IMR-90 (cell line): ENCODE results near the gene SLC38A11. TPM values are rescaled to one million over a fixed set of nuclear protein-coding genes. Genes with fewer than 3 reads are reported as not detected.

Source experiments
- ATAC-seq: fragments of 200-7000 bp; cut with Tn5 transposase; 2 replicates; pipeline ENCODE4 v1.9.1; 2020; ENCODE audit warnings: low read depth, mild to moderate bottlenecking, moderate library complexity
- BruUV-seq: library from RNA; stranded (reverse); fragments of 400-500 nt; replicated peaks from 2 replicates; lab custom pipeline; 2021; lab: Mats Ljungman, UMichigan
- CTCF ChIA-PET: fragments of 300-600 bp; formaldehyde crosslinking; extraction: SDS; loops from one replicate; lab custom pipeline; 2021; ENCODE audit warnings: antibody characterized with exemption; lab: Yijun Ruan, JAX
- POLR2A ChIA-PET: fragments of 300-600 bp; sonication (Branson Sonifier 250); formaldehyde crosslinking; loops from one replicate; lab custom pipeline; 2022; ENCODE audit warnings: antibody characterized with exemption; ENCODE audit not compliant: unreplicated experiment; lab: Charles Lee
- DNase-seq: peaks from one replicate; pipeline ENCODE4 v3.0.0; 2013
- H2AFZ ChIP-seq: replicated peaks from 2 replicates; pipeline ENCODE3; 2013; ENCODE audit warnings: low read length, mild to moderate bottlenecking; ENCODE audit not compliant: poor library complexity
- H2AK5ac ChIP-seq: 2 replicates; pipeline ENCODE4 v1.6.1; 2013; ENCODE audit warnings: low read depth, low read length, inconsistent platforms
- H2AK9ac ChIP-seq: replicated peaks from 2 replicates; pipeline ENCODE3; 2013; ENCODE audit warnings: mild to moderate bottlenecking, low read depth, low read length, moderate library complexity; ENCODE audit not compliant: poor library complexity
- H2BK120ac ChIP-seq: 2 replicates; pipeline ENCODE4 v1.6.1; 2013; ENCODE audit warnings: low read depth, low read length, inconsistent platforms
- H2BK15ac ChIP-seq: 3 replicates; pipeline ENCODE4 v1.6.1; 2013; ENCODE audit warnings: low read depth, low read length, inconsistent platforms
- H2BK20ac ChIP-seq: 2 replicates; pipeline ENCODE4 v1.6.1; 2013; ENCODE audit warnings: low read depth, mild to moderate bottlenecking, inconsistent platforms, low read length, moderate library complexity
- H2BK5ac ChIP-seq: 2 replicates; pipeline ENCODE4 v1.6.1; 2013; ENCODE audit warnings: mild to moderate bottlenecking, low read depth, low read length, inconsistent platforms; ENCODE audit not compliant: poor library complexity, severe bottlenecking
- H3K14ac ChIP-seq: replicated peaks from 2 replicates; pipeline ENCODE4 v1.6.1; 2013; ENCODE audit warnings: low read depth, low read length, inconsistent platforms
- H3K18ac ChIP-seq: 2 replicates; pipeline ENCODE4 v1.6.1; 2013; ENCODE audit warnings: low read depth, low read length, control low read depth
- H3K23ac ChIP-seq: 2 replicates; pipeline ENCODE4 v1.6.1; 2013; ENCODE audit warnings: low read depth, low read length, inconsistent platforms
- H3K27ac ChIP-seq: 2 replicates; pipeline ENCODE4 v1.5.1; 2013; ENCODE audit warnings: mild to moderate bottlenecking, control low read depth, low read length; ENCODE audit not compliant: insufficient read depth
- H3K27me3 ChIP-seq: 2 replicates; pipeline ENCODE4 v1.6.1; 2013; ENCODE audit warnings: low read length; ENCODE audit not compliant: control insufficient read depth, insufficient read depth
- H3K36me3 ChIP-seq: 2 replicates; pipeline ENCODE4 v1.6.1; 2013; ENCODE audit warnings: low read length, mixed read lengths; ENCODE audit not compliant: control insufficient read depth, insufficient read depth
- H3K4ac ChIP-seq: 2 replicates; pipeline ENCODE4 v1.6.1; 2013; ENCODE audit warnings: low read depth, low read length, inconsistent platforms
- H3K4me1 ChIP-seq: 2 replicates; pipeline ENCODE4 v1.6.1; 2013; ENCODE audit warnings: low read length, mixed read lengths; ENCODE audit not compliant: control insufficient read depth, insufficient read depth
- H3K4me2 ChIP-seq: 2 replicates; pipeline ENCODE4 v1.6.1; 2013; ENCODE audit warnings: low read depth, mild to moderate bottlenecking, control low read depth, low read length, moderate library complexity
- H3K4me3 ChIP-seq: 2 replicates; pipeline ENCODE4 v1.5.1; 2013; ENCODE audit warnings: low read depth, mild to moderate bottlenecking, control low read depth, low read length, moderate library complexity; ENCODE audit not compliant: insufficient read depth
- H3K56ac ChIP-seq: 2 replicates; pipeline ENCODE4 v1.6.1; 2013; ENCODE audit warnings: low read length, inconsistent platforms; ENCODE audit not compliant: insufficient read depth; ENCODE audit errors: extremely low read depth
- H3K79me1 ChIP-seq, 2 experiments: 2 replicates each; pipeline ENCODE4 v1.6.1; 2013; ENCODE audit warnings: low read length in 2 of 2, inconsistent platforms in 1 of 2, low read depth in 1 of 2
- H3K9ac ChIP-seq: 2 replicates; pipeline ENCODE4 v1.6.1; 2013; ENCODE audit warnings: low read depth, low read length, control low read depth
- H3K9me1 ChIP-seq: 2 replicates; pipeline ENCODE4 v1.6.1; 2013; ENCODE audit warnings: low read length, inconsistent platforms; ENCODE audit not compliant: insufficient read depth
- H3K9me3 ChIP-seq: 2 replicates; pipeline ENCODE4 v1.6.1; 2013; ENCODE audit warnings: low read length; ENCODE audit not compliant: control insufficient read depth, insufficient read depth
- H4K20me1 ChIP-seq: 2 replicates; pipeline ENCODE4 v1.6.1; 2013; ENCODE audit warnings: low read length, inconsistent platforms; ENCODE audit not compliant: insufficient read depth
- H4K5ac ChIP-seq: 2 replicates; pipeline ENCODE4 v1.6.1; 2013; ENCODE audit warnings: mild to moderate bottlenecking, low read depth, low read length, control low read depth
- H4K8ac ChIP-seq, 2 experiments: 2 replicates each; pipeline ENCODE4 v1.6.1; 2013; ENCODE audit warnings: low read depth in 2 of 2, low read length in 2 of 2, control low read depth in 1 of 2, inconsistent platforms in 1 of 2
- H4K91ac ChIP-seq: 2 replicates; pipeline ENCODE4 v1.6.1; 2013; ENCODE audit warnings: low read depth, low read length, inconsistent platforms; ENCODE audit not compliant: insufficient read depth
- CEBPB ChIP-seq: IDR thresholded peaks from 2 replicates; pipeline ENCODE4 v1.6.1; 2012; ENCODE audit warnings: low read depth, low read length, improper control_type of control experiment
- CHD1 ChIP-seq: IDR thresholded peaks from 2 replicates; pipeline ENCODE4 v1.6.1; 2012; ENCODE audit warnings: low read depth, low read length, improper control_type of control experiment
- FOS ChIP-seq: fragments of 150-350 bp; IDR thresholded peaks from 2 replicates; pipeline ENCODE4 v1.6.1; 2016; ENCODE audit warnings: low read depth, low read length
- MAFK ChIP-seq: IDR thresholded peaks from 2 replicates; pipeline ENCODE4 v1.6.1; 2012; ENCODE audit warnings: low read depth, low read length, improper control_type of control experiment
- MAZ ChIP-seq: IDR thresholded peaks from 2 replicates; pipeline ENCODE4 v1.6.1; 2012; ENCODE audit warnings: low read depth, mild to moderate bottlenecking, low read length, improper control_type of control experiment, moderate library complexity, borderline replicate concordance
- NFE2L2 ChIP-seq: fragments of 150-350 bp; IDR thresholded peaks from 2 replicates; pipeline ENCODE4 v1.6.1; 2016; ENCODE audit warnings: low read depth, mild to moderate bottlenecking, low read length
- POLR2A ChIP-seq: IDR thresholded peaks from 2 replicates; pipeline ENCODE4 v1.6.1; 2012; ENCODE audit warnings: mild to moderate bottlenecking, low read depth, low read length
- RAD21 ChIP-seq: IDR thresholded peaks from 2 replicates; pipeline ENCODE4 v1.6.1; 2012; ENCODE audit warnings: low read length, improper control_type of control experiment
- RFX5 ChIP-seq: IDR thresholded peaks from 2 replicates; pipeline ENCODE4 v1.8.0; 2012; ENCODE audit warnings: low read depth, mild to moderate bottlenecking, low read length, moderate library complexity
- WGBS, 2 experiments: methylation state at CpG; one replicate each; pipeline versions ENCODE4 v1.1.5 to v1.1.7; 2013; ENCODE audit warnings: missing lambda C conversion rate in 2 of 2; ENCODE audit not compliant: insufficient read length in 1 of 2; ENCODE audit errors: extremely low coverage in 2 of 2; 5-methylcytosine and 5-hydroxymethylcytosine counted together
- dilution Hi-C: fragments of 300-500 bp; cut with HindIII; formaldehyde crosslinking; loops from one replicate; pipeline ENCODE4 v1.14.3; 2018; ENCODE audit warnings: low sequenced_read_pairs; ENCODE audit not compliant: unreplicated experiment
- in situ Hi-C: fragments of 300-500 bp; cut with MboI; formaldehyde crosslinking; loops from 3 replicates; pipeline ENCODE4 v1.14.3; 2019; ENCODE audit warnings: low sequenced_read_pairs, inconsistent platforms, mixed read lengths
- intact Hi-C: fragments of 100-400 bp; cut with micrococcal nuclease; formaldehyde crosslinking; loops from 2 replicates; pipeline ENCODE4 v1.10.0; 2022
- polyA plus RNA-seq, 3 experiments: library from polyadenylated mRNA; depleted of rRNA; stranded (reverse); fragments of >200 nt; gene quantifications; 2 replicates each; pipeline ENCODE4 v1.2.3, GENCODE V29; 2012; ENCODE audit warnings: low replicate concordance in 1 of 3
- total RNA-seq: library from RNA; depleted of rRNA; stranded (reverse); fragments of >200 nt; gene quantifications from 2 replicates; pipeline ENCODE4 v1.2.3, GENCODE V29; 2012
- TF ChIP-seq, protein P1 (sequence below): conservative IDR thresholded peaks from 2 replicates; pipeline ENCODE4 v1.5.1; 2012; ENCODE audit warnings: mild to moderate bottlenecking, low read depth, low read length, improper control_type of control experiment
- TF ChIP-seq, protein P2 (sequence below): fragments of 150-350 bp; IDR thresholded peaks from 2 replicates; pipeline ENCODE4 v1.6.1; 2016; ENCODE audit warnings: low read depth, mild to moderate bottlenecking, low read length, moderate library complexity, borderline replicate concordance

Gene SLC38A11
- total and polyA plus RNA-seq, 2 of the 4 experiments (the other 2 are of a cell fraction): 0.18 to 0.21 TPM

- Histone ChIP-seq H3K9me1 (no peaks in the 10 kb centered on the region), H3K14ac (no peak overlapping the region), H3K9ac (no peak overlapping the region), H3K4me2 (no peak overlapping the region), H3K23ac (no peak overlapping the region), H4K91ac (no peak overlapping the region), H3K56ac (no peak overlapping the region), H2AFZ (no peak overlapping the region), H2AK9ac (no peak overlapping the region), H2BK5ac (no peak overlapping the region), H3K36me3 (no peaks in the 10 kb centered on the region), H2AK5ac (no peak overlapping the region), H3K27me3 (peaks cover 3% of the 10 kb centered on the region; the same call in 1 of the 2 replicates), H4K8ac (no peak overlapping the region), H3K4ac (no peak overlapping the region), H3K9me3 (no peaks in the 10 kb centered on the region), H3K4me3 (no peak overlapping the region), H4K20me1 (no peaks in the 10 kb centered on the region), H3K27ac (no peak overlapping the region), H4K5ac (no peak overlapping the region), H3K79me1 (no peaks in the 10 kb centered on the region), H2BK120ac (no peak overlapping the region), H2BK20ac (no peak overlapping the region), H3K18ac (no peak overlapping the region), H2BK15ac (no peak overlapping the region), H3K4me1 (no peaks in the 10 kb centered on the region)
- ATAC-seq (no peak), DNase-seq (no peak)
- intact Hi-C loops (no loop called here), in situ Hi-C loops (no loop called here), dilution Hi-C loops (no loop called here)
- CTCF ChIA-PET: no interaction called here
- POLR2A ChIA-PET: no interaction called here
- WGBS, 2 experiments: no CpG with 5 or more reads among the region's 3 CpGs
- no TSS peak for BruUV-seq
- TF ChIP-seq CHD1 (no peak), CEBPB (no peak), MAZ (no peak), FOS (no peak), NFE2L2 (no peak), POLR2A (no peak), MAFK (no peak), RFX5 (no peak), RAD21 (no peak)
- TF ChIP-seq, protein P1, sequence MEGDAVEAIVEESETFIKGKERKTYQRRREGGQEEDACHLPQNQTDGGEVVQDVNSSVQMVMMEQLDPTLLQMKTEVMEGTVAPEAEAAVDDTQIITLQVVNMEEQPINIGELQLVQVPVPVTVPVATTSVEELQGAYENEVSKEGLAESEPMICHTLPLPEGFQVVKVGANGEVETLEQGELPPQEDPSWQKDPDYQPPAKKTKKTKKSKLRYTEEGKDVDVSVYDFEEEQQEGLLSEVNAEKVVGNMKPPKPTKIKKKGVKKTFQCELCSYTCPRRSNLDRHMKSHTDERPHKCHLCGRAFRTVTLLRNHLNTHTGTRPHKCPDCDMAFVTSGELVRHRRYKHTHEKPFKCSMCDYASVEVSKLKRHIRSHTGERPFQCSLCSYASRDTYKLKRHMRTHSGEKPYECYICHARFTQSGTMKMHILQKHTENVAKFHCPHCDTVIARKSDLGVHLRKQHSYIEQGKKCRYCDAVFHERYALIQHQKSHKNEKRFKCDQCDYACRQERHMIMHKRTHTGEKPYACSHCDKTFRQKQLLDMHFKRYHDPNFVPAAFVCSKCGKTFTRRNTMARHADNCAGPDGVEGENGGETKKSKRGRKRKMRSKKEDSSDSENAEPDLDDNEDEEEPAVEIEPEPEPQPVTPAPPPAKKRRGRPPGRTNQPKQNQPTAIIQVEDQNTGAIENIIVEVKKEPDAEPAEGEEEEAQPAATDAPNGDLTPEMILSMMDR: no peak
- TF ChIP-seq, protein P2, sequence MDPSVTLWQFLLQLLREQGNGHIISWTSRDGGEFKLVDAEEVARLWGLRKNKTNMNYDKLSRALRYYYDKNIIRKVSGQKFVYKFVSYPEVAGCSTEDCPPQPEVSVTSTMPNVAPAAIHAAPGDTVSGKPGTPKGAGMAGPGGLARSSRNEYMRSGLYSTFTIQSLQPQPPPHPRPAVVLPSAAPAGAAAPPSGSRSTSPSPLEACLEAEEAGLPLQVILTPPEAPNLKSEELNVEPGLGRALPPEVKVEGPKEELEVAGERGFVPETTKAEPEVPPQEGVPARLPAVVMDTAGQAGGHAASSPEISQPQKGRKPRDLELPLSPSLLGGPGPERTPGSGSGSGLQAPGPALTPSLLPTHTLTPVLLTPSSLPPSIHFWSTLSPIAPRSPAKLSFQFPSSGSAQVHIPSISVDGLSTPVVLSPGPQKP: no peak
These were observed 87.4 kb downstream of the SLC38A11 start for GRCh38 chr2:164867779-164868397.
